Osteoblast (primary cell): ENCODE measurements around the gene TTC3. TPM values are rescaled to one million over a fixed set of nuclear protein-coding genes. Genes with fewer than 3 reads are reported as not detected.

ENCODE experiments used
- DNase-seq: peaks from one replicate; pipeline ENCODE4 v3.0.0; 2011; ENCODE audit warnings: low spot score, mixed read lengths; ENCODE audit not compliant: insufficient read length; ENCODE audit errors: missing footprints
- H2AFZ ChIP-seq: 2 replicates; pipeline ENCODE4 v1.6.0; 2011; ENCODE audit warnings: mild to moderate bottlenecking, low read length
- H3K27ac ChIP-seq: 2 replicates; pipeline ENCODE4 v1.5.1; 2011; ENCODE audit warnings: mild to moderate bottlenecking, low read depth, low read length, moderate library complexity
- H3K27me3 ChIP-seq: 2 replicates; pipeline ENCODE4 v1.6.0; 2012; ENCODE audit warnings: mild to moderate bottlenecking, control low read depth, inconsistent platforms, low read length, moderate library complexity; ENCODE audit not compliant: insufficient read depth
- H3K36me3 ChIP-seq: 2 replicates; pipeline ENCODE4 v1.5.1; 2011; ENCODE audit warnings: mild to moderate bottlenecking, low read length, control low read depth, moderate library complexity; ENCODE audit not compliant: insufficient read depth
- H3K4me1 ChIP-seq: 2 replicates; pipeline ENCODE4 v1.5.1; 2011; ENCODE audit warnings: mild to moderate bottlenecking, low read length, control low read depth, moderate library complexity; ENCODE audit not compliant: insufficient read depth
- H3K4me2 ChIP-seq: 2 replicates; pipeline ENCODE4 v1.6.0; 2011; ENCODE audit warnings: mild to moderate bottlenecking, low read length; ENCODE audit not compliant: insufficient read depth
- H3K4me3 ChIP-seq: fragments of 200-600 bp; sonication (generic); 3 replicates; pipeline ENCODE4 v1.5.1; 2012; ENCODE audit warnings: mild to moderate bottlenecking, low read length, inconsistent platforms; ENCODE audit not compliant: insufficient read depth
- H3K79me2 ChIP-seq: 2 replicates; pipeline ENCODE4 v1.6.0; 2012; ENCODE audit warnings: mild to moderate bottlenecking, low read length, control low read depth, inconsistent platforms; ENCODE audit not compliant: insufficient read depth
- H3K9me3 ChIP-seq: 2 replicates; pipeline ENCODE4 v1.5.1; 2011; ENCODE audit warnings: low read depth, low read length, control low read depth
- H4K20me1 ChIP-seq: 2 replicates; pipeline ENCODE4 v1.6.0; 2012; ENCODE audit warnings: mild to moderate bottlenecking, low read length, control low read depth; ENCODE audit not compliant: insufficient read depth
- total RNA-seq: library from RNA; depleted of rRNA; stranded (reverse); fragments of >200 nt; gene quantifications from 2 replicates; pipeline ENCODE4 v1.2.3, GENCODE V29; 2012
- TF ChIP-seq, protein P1 (sequence below): IDR thresholded peaks from 2 replicates; pipeline ENCODE4 v1.5.1; 2011; ENCODE audit warnings: mild to moderate bottlenecking, low read depth, low read length, moderate library complexity; ENCODE audit errors: extremely low read depth

The TTC3 gene
- total RNA-seq, 1 donor, result 364 TPM

DNA sequence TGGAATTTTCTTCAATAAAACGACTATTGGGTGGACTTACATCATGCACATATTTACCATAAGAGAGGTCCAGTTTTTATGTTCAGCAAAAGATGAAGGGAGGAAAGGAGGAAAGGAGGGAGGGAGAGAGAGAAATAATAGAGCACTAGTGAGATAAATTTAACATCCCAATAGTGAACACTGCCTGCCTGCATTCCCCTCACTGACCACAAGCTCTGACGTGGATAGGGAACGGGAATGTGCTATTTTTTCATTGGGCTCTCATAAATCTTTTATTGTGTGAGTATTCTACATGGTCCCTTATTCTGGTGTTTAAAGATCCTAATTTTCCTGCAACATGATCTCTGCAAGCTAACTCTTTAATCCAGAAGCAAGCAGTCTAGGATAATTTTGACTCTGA lies 82.1 kb downstream of the TTC3 start:
- Histone ChIP-seq H3K4me1 (peaks cover 18% of the 10 kb centered on the region), H3K27ac (peak overlapping the region; percentile 47), H3K9me3 (no peaks in the 10 kb centered on the region), H3K79me2 (no peaks in the 10 kb centered on the region), H3K36me3 (peaks cover 77% of the 10 kb centered on the region), H4K20me1 (peaks cover 3% of the 10 kb centered on the region), H3K4me2 (no peak overlapping the region), H3K27me3 (no peaks in the 10 kb centered on the region), H3K4me3 (no peak overlapping the region), H2AFZ (no peak overlapping the region)
- DNase-seq, result no peak
- TF ChIP-seq, protein P1, sequence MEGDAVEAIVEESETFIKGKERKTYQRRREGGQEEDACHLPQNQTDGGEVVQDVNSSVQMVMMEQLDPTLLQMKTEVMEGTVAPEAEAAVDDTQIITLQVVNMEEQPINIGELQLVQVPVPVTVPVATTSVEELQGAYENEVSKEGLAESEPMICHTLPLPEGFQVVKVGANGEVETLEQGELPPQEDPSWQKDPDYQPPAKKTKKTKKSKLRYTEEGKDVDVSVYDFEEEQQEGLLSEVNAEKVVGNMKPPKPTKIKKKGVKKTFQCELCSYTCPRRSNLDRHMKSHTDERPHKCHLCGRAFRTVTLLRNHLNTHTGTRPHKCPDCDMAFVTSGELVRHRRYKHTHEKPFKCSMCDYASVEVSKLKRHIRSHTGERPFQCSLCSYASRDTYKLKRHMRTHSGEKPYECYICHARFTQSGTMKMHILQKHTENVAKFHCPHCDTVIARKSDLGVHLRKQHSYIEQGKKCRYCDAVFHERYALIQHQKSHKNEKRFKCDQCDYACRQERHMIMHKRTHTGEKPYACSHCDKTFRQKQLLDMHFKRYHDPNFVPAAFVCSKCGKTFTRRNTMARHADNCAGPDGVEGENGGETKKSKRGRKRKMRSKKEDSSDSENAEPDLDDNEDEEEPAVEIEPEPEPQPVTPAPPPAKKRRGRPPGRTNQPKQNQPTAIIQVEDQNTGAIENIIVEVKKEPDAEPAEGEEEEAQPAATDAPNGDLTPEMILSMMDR, result peak; percentile 9

DNA sequence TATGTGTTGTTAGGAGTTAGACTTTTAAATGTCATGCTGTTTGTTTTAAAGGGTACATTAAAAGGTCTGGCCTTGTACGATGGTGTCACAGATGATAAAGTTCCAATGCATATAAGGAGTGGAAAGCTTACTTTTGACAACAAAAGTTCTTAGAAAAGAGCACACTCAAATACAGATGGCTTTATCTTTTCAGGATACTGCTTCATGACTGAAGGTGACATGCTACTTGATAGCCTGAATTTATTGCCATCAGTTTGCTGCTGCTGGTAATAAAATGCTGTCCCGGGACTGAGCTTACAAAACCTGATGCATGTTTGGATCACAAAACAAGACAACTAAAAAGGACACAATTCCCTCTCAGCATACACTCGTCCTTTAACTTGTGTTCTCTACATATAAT lies 84.9 kb downstream of the TTC3 start:
- TF ChIP-seq, protein P1, result no peak
- no peak overlapping the region for H3K27ac ChIP-seq
- H3K36me3 ChIP-seq, result peaks cover 88% of the 10 kb centered on the region
- H3K27me3 ChIP-seq, result no peaks in the 10 kb centered on the region
- peaks cover 12% of the 10 kb centered on the region for H3K4me1 ChIP-seq
- H4K20me1 ChIP-seq, result peaks cover 3% of the 10 kb centered on the region
- H2AFZ ChIP-seq, result no peak overlapping the region
- no peak for DNase-seq
- no peak overlapping the region for H3K4me3 ChIP-seq
- H3K9me3 ChIP-seq, result no peaks in the 10 kb centered on the region
- no peaks in the 10 kb centered on the region for H3K79me2 ChIP-seq
- H3K4me2 ChIP-seq, result no peak overlapping the region

DNA sequence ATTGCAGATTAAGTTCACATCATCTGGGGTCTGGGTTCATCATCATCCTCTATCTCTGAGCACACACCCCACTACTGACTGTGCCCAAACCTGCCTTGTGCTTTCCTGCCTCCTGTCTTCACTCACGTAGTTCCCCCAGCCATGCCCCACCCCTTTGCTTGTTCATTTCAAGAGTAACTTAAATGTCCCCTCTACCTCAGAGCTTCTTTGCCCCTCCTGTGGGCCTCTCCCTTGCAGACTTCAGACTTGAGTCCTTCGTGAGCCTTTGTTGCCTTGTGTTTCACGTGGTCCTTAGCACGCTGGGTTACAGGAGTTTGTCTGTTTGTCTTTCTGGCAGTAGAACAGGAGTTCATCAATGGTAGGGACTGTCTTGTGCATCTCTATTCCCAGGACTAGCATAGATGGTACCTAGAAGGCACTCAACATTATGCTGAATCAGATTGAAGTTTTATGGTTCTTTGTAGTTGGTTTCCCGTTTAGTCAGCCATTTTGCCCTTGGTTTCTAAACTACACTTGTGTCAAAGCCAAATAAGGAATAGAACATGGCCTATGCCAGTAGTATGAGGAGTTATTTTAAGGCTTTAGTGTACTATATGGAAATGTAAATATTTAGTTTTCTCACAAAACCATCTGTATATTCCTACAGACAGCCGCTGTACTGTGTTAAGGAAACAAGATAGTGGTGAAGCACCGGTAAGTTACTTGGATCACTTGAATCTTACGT lies 86.2 kb downstream of the TTC3 start:
- no peak overlapping the region for H2AFZ ChIP-seq
- no peak overlapping the region for H3K4me2 ChIP-seq
- H3K36me3 ChIP-seq, result peaks cover 92% of the 10 kb centered on the region
- H3K27ac ChIP-seq, result no peak overlapping the region
- TF ChIP-seq, protein P1, result no peak
- peaks cover 3% of the 10 kb centered on the region for H4K20me1 ChIP-seq
- no peaks in the 10 kb centered on the region for H3K79me2 ChIP-seq
- H3K9me3 ChIP-seq, result no peaks in the 10 kb centered on the region
- no peaks in the 10 kb centered on the region for H3K4me1 ChIP-seq
- H3K27me3 ChIP-seq, result no peaks in the 10 kb centered on the region
- DNase-seq, result no peak
- no peak overlapping the region for H3K4me3 ChIP-seq

DNA sequence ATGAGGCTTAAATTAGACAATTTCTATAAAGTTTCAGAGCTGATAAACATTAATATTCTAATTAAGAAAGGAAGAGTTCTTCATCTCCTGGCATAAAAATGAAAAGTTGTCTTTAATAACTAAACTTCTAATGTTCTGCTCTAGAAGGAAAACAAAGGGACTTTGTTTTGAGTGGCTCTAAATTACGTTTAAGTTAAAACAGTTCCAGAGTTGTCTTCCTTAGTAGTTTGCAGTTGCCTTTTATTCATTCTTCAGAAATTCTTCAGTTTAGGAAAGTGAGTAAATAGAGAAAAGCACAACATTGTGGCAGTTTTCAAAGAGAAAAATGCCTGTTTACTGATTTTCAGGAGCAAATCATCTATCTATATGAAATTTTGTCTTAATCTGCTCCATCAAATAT lies 86.9 kb downstream of the TTC3 start:
- TF ChIP-seq, protein P1, result no peak
- no peak overlapping the region for H3K27ac ChIP-seq
- H3K79me2 ChIP-seq, result no peaks in the 10 kb centered on the region
- no peaks in the 10 kb centered on the region for H3K27me3 ChIP-seq
- DNase-seq, result no peak
- no peaks in the 10 kb centered on the region for H3K4me1 ChIP-seq
- H3K4me3 ChIP-seq, result no peak overlapping the region
- peaks cover 91% of the 10 kb centered on the region for H3K36me3 ChIP-seq
- no peak overlapping the region for H2AFZ ChIP-seq
- H3K4me2 ChIP-seq, result no peak overlapping the region
- no peaks in the 10 kb centered on the region for H3K9me3 ChIP-seq
- H4K20me1 ChIP-seq, result peaks cover 3% of the 10 kb centered on the region
